ENCODE results near the gene SERHL2.

Gene SERHL2

GRCh38 chr22:42620084-42620483, 66.3 kb downstream of the SERHL2 start:
- H3K4me3 ChIP-seq (ENCODE audit: low read depth, low read length) = no peak overlapping the region
- no peak for DNase-seq (ENCODE audit: low read depth)

- no peak overlapping the region for H3K4me3 ChIP-seq (ENCODE audit: low read depth, low read length)
- no peak for DNase-seq (ENCODE audit: low read depth)
Measured at GRCh38 chr22:42621505-42622002, 67.8 kb downstream of the SERHL2 start.

DNA sequence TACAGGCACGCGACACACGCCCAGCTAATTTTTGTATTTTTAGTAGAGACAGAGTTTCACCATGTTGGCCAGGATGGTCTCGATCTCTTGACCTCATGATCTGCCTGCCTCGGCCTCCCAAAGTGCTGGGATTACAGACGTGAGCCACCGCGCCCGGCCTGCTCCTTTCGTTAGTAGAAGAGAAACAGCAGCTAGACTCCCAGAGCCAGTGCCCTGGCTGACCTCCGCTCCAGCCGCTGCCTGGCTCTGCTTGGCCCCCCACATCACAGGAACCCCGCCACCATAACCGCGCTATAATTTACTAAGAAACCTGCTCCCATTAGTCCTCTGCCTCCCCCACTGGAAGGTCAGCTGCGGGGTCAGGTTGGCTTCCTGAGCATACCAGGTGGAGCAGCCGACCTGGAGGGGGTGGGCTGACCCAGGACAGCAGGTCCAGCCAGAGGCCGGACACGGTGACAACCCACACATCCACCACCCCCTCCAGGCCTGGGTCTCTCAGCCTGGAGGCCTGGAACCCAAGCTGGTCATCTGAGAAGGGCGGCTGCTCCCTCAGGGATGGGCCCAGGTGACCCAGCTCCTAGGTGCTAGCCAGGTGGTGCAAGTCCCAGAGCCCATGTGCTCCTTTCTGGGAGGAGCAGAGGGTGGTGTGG, 68.4 kb downstream of the SERHL2 start:
- H3K4me3 ChIP-seq (ENCODE audit: low read depth, low read length) = no peak overlapping the region
- DNase-seq (ENCODE audit: low read depth) = no peak

GRCh38 chr22:42623301-42623751, 69.6 kb downstream of the SERHL2 start:
- H3K4me3 ChIP-seq (ENCODE audit: low read depth, low read length) = no peak overlapping the region
- DNase-seq (ENCODE audit: low read depth) = no peak
